AG20443 (cell line): ENCODE data around the gene SRRM3.
"Not testable (repeated sequence)": the region's sequence is repeated elsewhere in the genome, so short reads cannot be mapped to it uniquely, and the experiment has no call there.

Experiments used
- DNase-seq: peaks from one replicate; pipeline ENCODE4 v3.0.0; 2012; ENCODE audit warnings: low spot score, mixed read lengths

SRRM3 gene

DNA sequence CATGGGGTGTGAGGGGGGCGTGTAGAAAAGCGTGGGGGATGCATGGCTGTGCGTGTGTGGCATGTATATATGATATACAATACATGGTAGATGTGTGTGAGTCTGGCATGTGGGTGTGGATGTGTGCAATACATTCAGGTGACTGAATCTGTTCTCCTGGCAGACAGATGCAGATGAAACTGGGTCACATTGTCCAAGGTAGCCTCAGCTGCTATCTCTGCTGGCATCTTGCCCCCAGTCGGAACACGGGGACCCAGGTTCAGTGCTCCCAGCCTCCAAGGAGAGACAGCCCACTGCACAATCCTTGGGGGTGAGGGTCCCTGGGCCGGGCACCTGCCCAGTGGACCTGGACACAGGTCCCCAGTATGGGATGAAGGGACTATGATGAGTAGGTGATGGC, 12.4 kb upstream of the SRRM3 start:
- no peak for DNase-seq

DNA sequence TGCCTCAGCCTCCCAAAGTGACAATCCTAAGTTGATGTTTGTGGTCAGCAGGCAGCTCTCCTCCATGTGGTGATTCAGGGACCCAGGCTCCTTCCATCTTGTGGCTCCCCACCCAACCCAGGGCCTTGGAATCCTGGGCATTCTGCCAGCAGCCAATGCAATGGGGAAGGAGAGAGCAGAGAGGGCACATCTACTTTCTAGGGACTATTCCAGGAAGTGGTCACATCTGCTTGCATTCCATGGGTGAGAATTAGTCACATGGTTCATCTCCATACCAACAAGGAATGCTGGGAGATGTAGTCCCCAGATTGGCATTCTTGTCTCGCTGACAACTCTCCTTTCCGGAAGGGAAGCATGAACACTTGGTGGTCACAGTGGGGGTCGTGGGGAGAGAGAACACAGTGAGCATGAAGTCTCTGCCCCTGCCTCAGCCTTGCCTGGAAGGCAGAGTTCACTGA, 9.9 kb upstream of the SRRM3 start:
- no peak for DNase-seq

DNA sequence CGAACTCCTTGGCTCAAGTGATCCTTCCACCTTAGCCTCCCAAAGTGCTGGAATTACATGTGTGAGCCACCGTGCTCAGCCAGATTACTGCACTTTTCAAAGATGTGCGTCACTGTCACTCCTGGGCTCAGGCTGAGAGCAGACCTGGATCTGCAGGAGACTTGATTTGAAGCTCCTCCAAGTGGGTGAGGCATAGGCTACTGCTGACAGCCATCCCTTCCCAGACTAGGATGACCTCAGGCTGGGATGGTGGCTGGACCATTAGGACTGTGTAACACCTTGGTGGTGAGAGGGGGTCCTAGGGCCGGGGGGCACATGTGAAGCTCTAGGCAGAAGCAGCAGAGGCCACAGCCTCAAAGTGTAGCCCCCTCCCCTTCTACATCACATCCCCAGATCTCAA, 8.2 kb upstream of the SRRM3 start:
- no peak for DNase-seq

DNA sequence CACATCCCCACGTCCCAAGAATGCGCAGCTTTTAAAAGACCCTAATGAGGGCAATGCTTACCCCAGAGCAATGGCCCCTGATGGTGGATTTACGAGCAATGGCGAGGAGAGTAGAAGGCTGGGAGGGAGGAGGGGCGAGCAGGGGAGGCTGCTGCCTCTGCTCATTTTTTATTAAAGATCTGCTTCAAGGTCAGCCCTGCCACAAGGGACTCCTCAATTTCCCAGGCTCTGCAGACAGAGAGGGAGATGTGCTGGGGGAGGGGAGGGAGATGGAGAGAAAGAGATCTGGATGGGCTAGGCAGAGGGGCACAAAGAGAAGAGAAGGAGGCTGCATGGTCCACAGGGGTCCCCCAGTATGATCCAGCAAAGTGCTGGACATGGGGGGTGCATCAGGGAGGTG, 7.8 kb upstream of the SRRM3 start:
- DNase-seq, result no peak

DNA sequence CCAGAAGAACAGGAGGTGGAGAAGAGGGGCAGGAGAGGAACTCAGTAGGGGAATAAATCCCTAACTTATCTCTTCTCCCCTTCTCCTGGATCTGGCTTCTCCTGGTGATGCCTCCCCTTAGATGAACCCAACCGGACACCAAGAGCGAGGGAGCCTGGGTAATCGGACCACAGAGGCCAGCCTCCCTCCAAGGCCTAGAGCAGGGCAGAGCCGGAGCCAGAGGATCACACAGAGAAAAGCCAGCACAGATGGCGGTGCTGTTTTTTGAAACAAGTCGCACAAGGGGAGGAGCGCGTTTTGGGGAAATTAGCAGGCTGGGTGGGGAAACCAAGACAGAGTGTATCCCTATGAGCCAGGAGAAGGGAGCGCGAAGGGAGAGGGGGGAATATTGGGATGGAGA, 4.9 kb upstream of the SRRM3 start:
- no peak for DNase-seq

DNA sequence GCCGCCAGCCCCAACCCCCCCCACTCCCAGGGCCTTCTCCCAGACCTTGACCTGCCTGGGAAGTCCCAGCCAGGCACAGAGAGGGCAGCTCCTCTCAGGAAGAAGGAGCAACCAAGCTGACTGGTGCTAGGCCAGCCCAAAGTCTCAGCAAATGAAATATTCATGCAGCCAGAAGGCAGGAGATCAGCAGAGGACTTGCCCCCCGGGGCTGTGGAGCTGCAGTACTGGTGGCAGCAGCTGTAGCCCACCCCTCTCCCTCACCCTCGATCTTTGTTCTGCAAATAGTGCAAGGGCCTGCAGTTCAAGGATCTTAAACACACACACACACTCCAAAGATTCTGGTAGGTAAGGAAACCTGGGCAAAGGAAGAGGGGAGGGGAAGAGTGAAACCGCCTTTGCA, 3.5 kb upstream of the SRRM3 start:
- no peak for DNase-seq

DNA sequence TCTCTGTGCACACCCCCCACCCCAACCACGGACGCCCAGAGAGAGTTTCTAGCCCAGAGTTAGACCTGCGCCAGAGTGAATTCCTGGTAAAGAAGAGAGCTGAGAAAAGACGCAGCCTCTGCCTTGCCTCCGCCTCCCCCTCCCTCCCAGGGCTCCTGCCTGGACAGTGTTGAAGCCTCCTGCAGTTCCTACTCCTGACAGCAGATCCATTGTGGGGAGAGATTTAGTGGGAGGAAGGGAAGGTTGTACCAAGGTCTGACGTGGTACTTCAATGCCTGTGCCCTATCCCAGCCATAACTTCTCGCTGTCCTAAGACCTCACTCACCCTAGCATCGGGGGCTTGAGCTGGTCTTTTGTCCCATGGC, 952 bp downstream of the SRRM3 start:
- DNase-seq, result no peak

DNA sequence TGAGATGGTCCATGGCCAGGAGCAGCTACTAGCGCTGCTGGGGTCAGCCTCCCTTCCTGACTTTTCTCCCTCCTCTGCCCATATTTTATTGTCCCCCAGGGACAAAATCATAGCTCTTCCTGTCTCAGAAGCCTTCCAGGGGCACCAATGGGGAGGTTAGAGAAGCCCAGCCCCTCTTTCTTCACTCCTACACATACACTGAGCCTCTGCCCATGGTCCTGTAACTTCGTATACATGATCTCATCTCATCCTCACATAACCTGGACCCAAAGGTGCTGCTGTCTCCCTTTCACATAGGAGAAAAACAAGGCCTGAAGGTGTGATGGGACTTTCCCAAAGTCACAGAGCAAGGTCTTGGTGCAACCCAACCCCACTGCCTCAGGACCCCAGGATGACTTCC, 2.5 kb downstream of the SRRM3 start:
- no peak for DNase-seq

DNA sequence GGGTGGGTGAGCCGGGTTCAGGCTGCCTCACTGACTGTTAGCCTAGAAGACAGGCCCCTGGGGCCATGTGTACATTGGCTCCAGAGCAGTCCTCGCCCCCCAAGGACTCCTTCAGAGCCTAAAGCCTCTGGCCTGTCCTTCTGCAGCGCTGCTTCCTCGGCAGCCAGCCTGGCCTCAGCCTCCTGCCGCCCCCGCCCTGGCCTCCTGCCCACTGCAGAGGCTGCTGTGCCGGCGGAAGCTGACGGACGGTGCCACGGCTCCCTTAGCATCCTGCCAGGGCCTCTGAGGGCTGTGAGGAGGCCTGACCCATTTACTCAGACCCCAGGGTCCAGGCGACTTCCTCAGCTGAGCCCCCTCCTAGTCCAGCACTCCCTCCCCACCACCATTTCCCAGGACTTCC, 4.9 kb downstream of the SRRM3 start:
- DNase-seq, result peak; percentile 39

DNA sequence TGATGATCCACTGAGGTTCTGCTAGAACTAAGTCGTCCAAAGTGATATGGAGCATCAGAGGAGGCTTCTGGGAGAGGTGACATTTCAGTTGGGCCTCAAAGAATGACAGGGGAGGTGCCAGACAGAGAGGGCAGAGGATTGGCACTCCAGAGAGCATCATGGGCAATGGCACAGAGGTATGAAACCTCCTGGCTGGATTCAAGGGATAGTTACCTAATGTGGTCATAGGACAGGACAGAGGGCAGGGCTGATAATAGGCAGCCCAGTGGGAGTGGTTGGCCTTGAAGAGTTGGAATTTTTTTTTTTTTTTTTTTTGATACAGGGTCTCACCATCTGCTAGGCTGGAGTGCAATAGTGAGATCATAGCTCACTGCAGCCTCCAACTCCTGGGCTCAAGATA, 7.6 kb downstream of the SRRM3 start:
- DNase-seq, result no peak

DNA sequence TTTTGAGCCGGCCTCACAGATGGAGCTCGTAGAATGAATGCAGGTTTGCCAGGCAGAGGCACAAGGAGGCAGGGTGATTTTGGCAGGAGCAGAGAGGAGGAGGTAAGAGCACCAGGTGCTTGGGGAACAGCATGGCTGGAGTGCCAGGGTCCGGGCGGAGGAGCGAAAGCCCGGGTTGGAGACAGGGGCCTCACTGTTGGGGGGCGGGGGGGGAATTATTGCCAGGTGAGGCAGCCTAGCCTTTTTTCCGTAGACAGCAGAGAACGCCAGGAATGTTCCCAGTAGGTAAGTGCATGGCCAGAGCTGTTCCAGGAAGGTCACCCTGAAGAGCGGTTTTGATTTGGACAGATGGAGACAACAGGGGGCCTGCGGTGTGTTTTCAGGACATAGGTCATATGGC, 9.5 kb downstream of the SRRM3 start:
- no peak for DNase-seq

DNA sequence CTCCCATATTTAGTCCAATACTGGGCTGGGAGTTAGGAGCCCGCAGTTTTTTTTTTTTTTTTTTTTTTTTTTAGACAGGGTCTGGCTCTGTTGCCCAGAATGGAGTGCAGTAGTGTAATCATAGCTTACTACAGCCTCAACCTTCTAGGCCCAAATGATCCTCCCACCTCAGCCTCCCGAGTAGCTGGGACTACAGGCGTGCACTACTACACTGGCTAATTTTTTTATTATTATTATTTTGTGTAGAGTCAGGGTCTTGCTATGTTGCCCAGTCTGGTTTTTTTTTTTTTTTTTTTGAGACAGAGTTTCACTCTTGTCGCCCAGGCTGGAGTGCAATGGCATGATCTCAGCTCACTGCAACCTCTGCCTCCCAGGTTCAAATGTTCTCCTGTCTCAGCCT, 13.7 kb downstream of the SRRM3 start:
- DNase-seq, result not testable (repeated sequence)

DNA sequence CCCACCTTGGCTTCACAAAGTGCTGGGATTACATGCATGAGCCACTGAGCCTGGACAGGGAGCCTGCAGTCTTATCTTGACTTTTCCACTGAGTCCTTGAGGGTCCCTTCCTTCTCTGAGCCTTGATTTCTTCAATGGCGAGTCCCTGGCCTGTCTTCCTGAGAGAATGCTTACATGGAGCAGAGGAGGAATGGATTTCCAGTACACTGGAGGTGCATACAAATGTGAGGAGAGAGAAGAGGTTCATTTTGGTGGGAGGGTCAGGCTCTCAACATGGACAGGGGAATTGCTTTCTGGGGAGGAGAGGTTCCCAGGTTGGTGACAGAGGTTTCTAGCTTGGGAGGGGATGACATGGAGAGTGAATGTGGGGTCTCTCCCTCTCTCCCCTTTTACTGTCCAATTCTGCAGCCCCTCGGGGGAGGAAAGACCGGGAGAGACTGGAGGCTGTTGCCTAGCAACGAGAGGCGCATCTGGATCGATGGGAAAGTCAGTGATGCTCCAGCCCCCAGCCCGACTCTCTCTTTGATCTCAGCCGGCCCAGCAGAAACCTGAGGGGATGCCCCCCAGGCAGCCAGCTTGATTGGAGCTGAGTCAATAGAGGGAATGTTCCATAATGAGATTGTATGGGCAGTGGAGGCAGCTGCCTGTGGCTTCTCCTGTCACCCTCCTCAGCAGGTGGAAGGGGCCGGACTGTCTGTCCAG, 14.8 kb downstream of the SRRM3 start:
- no peak for DNase-seq

DNA sequence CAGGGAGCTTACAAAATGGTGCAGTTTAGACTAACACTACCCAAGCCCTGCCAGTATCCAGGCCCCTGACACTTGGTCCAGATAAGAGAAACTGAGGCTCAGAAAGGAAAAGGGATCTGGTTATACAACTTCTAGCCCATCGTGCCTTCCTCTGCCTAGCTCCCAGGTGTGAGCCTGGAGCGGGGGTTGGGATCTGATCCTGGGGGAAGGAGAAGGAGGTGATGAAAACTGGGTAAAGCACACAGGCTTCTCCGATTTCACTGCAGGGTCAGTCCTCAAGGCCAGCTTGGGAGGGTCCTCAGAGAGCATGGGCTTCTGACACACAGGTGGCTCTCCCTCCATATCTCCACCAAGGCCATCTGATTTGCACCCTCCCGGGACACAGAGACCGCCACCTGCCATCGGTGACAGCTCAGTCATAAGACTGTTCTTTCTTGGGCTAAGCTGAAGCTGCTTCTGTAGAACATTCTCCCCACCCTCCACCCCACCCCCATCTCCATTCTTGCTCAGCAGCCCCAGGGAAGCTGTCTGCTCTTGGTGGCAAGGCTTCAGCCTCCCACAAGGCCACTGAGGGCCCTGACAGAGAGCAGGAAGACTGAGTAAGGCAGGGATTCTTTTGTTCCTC, 16.4 kb downstream of the SRRM3 start:
- no peak for DNase-seq

DNA sequence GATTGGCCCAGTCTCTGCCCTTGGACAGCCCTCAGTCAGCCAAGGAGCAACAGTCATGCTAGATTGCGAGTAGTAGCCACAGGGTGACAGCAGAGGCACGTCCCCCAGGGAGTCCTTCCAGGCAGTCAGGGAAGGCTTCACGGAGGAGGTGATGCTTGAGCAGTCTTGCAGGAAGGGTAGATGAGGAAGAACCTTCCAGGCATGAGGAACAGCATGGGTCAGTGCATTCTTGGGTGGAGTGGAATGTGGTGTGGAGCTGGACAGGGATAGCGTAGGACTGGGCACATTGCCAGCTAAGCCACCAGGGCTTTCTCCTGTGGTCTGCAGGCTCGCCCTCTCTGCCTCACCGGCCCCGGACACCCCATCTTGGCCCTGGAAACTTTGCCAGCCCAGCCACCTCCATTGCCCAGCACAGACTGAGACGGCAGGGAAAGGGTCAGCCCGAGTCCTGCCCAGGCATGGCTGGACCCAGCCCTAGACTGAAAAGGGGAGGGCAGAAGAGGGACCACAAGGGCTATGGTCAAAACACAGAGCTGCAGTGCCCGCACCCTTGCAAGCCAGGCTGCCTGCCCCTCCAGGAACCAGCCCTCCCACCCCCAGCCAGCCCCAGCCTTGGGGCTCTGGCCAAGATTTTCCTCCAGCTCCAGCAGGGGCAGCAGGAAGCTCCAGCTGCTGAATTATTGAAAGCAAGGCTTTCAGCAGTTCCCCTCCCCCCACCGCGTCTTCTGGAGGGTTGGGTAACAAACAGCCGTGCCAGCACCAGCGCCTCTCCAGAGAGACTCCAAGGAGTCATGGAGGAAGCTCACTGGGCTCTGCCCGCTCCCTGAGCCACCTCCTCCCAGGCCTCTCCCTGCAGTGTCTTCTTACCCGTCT, 18.7 kb downstream of the SRRM3 start:
- DNase-seq, result peak; percentile 36

DNA sequence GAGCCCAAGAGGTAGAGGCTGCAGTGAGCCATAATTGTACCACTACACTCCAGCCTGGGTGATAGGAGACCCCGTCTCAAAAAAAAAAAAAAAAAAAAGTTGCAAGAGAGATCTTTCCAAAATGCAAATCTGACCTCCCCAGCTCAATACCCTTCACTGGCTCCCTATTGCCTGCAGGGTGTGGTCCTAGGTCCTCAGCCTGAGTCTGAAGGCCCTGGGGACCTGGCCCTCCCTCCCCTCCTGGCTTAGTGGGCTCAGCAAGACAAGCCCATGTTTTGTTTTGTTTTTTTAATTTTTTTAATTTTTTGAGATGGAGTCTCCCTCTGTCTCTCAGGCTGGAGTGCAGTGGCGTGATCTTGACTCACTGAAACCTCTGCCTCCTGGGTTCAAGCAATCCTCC, 20.6 kb downstream of the SRRM3 start:
- DNase-seq, result no peak

DNA sequence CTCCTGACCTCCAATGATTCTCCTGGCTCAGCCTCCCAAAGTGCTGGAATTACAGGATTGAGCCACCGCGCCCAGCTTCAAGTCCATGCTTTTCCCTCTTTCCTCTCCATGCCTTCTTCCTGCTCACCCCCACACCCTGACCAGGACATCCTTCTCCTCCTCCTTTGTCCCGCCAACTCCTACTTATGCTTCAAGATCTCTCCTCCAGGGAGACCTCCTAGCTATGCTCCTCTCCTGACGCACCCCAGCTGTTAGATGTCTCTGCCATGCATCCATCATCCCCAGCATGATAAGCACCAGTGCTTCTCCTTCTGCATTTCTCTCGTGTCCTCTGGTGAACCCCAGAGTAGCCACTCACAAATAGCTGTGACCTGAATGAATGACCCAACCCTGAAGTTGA, 21.1 kb downstream of the SRRM3 start:
- DNase-seq, result no peak

DNA sequence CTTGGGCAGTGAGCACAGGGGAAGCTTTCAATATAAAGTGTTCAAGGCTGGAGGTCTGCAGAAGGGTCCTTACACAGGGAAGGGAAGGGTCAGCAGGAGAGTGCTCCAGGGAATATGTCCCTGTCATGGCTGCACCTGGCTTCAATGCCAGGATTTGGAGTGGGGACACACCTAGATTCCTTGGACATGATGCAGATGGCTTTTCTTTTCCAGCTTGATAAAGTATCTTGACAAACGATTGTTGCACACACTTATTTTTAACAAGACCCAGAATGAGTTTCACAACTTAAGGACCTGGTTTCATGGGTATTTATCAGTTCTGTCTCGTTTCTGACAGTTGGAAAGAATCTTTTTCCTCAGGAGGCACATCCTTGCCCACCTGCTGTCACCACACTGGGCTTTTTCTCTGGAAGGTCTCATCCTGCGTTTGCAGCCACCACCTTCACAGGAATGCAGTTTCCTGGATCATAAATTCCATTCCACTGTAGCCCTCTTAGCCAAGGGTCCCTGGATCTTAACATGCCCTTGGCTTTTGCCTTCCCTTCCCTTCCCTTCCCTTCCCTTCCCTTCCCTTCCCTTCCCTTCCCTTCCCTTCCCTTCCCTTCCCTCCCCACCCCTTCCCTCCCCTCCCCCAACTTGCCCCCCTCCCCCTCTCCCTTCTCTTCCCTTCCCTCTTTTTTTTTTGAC, 21.7 kb downstream of the SRRM3 start:
- no peak for DNase-seq

DNA sequence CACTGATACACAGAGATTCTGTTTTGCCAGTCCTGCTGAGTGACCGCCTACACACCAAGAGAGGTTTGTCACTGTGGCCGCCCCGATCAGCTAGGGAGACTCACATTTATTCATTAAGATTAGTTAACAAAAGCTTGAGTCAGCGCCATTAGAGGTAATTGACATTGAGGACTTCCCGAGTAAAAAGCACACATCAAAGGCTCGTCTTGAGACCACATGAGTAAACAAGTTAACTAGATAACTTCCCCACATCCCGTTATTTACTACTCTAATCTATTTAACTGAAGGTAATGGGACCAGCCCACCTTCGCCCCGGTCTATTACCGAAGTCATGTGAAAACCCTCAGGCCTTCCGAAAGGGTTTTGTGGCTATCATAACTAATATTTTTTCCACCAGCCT, 23.0 kb downstream of the SRRM3 start:
- DNase-seq, result no peak

DNA sequence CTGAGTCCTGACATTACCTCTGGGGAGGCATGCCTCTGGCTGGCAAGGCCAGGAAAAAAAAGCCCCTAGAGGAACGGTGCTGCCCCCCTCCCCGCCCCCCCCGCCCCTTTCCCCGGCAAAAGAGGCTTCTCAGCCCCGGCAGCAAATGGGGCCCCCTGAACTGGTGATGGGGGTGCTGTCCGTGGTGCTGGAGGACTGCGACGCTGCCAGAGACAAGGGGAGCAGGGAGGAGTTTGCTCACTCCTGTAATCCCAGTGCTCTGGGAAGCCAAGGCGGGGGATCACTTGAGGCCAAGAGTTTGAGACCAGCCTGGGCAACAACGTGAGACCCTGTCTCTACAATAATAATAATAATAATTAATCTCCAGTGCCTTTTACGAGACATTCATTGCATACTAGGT, 23.7 kb downstream of the SRRM3 start:
- DNase-seq, result peak; percentile 66

DNA sequence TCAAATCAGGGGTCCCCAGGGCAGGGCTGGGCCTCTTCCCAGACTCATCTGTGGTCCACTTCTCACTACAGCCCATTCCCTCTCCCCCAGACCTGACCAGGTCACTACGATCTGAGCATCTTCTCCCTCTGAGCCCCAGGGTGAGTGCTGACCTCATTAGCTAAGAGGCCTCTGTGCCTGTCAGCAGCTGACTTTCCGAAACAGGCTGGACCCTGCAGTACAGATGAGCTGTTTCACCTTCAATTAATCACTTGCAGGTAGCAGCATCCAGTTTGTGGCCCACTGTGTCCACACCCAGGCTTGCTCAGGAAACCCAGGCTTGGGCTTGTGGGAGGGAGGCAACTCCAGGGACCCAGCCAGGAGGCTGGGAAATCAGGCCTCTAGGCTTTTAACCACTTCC, 24.3 kb downstream of the SRRM3 start:
- DNase-seq, result no peak

DNA sequence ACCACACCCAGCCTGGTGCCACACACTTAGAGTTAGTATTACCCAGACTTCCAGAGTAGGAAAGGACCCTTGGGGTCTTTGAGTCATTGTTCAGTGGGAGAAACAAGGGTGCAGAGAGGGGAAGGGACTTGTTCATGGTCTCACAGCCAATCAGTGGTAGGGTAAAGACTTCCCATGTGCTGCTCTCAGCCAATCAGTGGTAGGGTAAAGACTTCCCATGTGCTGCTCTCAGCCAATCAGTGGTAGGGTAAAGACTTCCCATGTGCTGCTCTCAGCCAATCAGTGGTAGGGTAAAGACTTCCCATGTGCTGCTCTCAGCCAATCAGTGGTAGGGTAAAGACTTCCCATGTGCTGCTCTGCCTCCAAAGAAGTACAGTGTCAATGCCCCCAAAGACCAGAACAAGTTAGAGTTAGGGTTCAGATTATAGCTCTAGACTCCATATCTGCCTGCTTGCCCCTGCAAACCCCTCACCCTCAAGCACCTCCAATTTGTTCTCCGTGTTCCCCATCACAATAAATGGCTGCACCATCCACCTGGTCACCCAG, 25.3 kb downstream of the SRRM3 start:
- not testable (repeated sequence) for DNase-seq
